HepG2 (cell line): ENCODE data around the gene GGA1. TPM values are rescaled to one million over a fixed set of nuclear protein-coding genes. Genes with fewer than 3 reads are reported as not detected.
A peak's percentile ranks its signal among the peaks of the same experiment; 100 is the strongest.

ENCODE experiments used
- ARNT2 ChIP-seq: sonication (generic); formaldehyde crosslinking; IDR thresholded peaks from 2 replicates; pipeline ENCODE4 v1.8.0; 2022; ENCODE audit warnings: mild to moderate bottlenecking, low read depth, missing genetic modification reagents, moderate library complexity
- CC2D1A ChIP-seq: sonication (generic); formaldehyde crosslinking; IDR thresholded peaks from 2 replicates; pipeline ENCODE4 v1.8.1; 2023; ENCODE audit warnings: mild to moderate bottlenecking, missing genetic modification reagents
- FOXP1 ChIP-seq, 2 experiments: fragments of 450-650 bp in 1 of 2; IDR thresholded peaks; 2 replicates each; pipeline ENCODE4 v1.6.1; 2017 to 2018; ENCODE audit warnings: antibody characterized with exemption in 1 of 2
- HOXA3 ChIP-seq: sonication (generic); formaldehyde crosslinking; IDR thresholded peaks from 2 replicates; pipeline ENCODE4 v1.5.0; 2020; ENCODE audit warnings: missing genetic modification reagents
- KDM3A ChIP-seq: IDR thresholded peaks from 2 replicates; pipeline ENCODE4 v1.6.1; 2018; ENCODE audit warnings: low read depth, missing compliant biosample characterization
- KLF12 ChIP-seq: sonication (generic); formaldehyde crosslinking; IDR thresholded peaks from 2 replicates; pipeline ENCODE4 v1.4.0; 2020; ENCODE audit warnings: missing genetic modification reagents, borderline replicate concordance
- MYC ChIP-seq: sonication (generic); formaldehyde crosslinking; IDR thresholded peaks from 2 replicates; pipeline ENCODE4 v1.9.0; 2021; ENCODE audit warnings: missing genetic modification reagents, borderline replicate concordance
- NONO ChIP-seq, 2 experiments: fragments of 450-650 bp in 1 of 2; sonication (generic) in 1 of 2; formaldehyde crosslinking in 1 of 2; IDR thresholded peaks in 1 of 2; conservative IDR thresholded peaks in 1 of 2; 2 replicates each; pipeline versions ENCODE4 v1.6.1 to v1.8.0; 2017 to 2022; ENCODE audit warnings: mild to moderate bottlenecking in 1 of 2, missing genetic modification reagents in 1 of 2, moderate library complexity in 1 of 2
- ONECUT2 ChIP-seq: sonication (generic); formaldehyde crosslinking; IDR thresholded peaks from 2 replicates; pipeline ENCODE4 v1.4.0; 2020; ENCODE audit warnings: missing genetic modification reagents
- PAX8 ChIP-seq: sonication (generic); formaldehyde crosslinking; IDR thresholded peaks from 2 replicates; pipeline ENCODE4 v1.8.0; 2022; ENCODE audit warnings: mild to moderate bottlenecking, missing genetic modification reagents, borderline replicate concordance
- SNRNP70 ChIP-seq: fragments of 200-400 bp; formaldehyde crosslinking; IDR thresholded peaks from 2 replicates; pipeline ENCODE4 v1.6.1; 2017; ENCODE audit warnings: mild to moderate bottlenecking, low read depth, low read length, moderate library complexity
- SP140L ChIP-seq: sonication (generic); formaldehyde crosslinking; IDR thresholded peaks from 2 replicates; pipeline ENCODE4 v1.4.0; 2020; ENCODE audit warnings: missing genetic modification reagents, borderline replicate concordance
- TBX3 ChIP-seq: fragments of 450-650 bp; IDR thresholded peaks from 2 replicates; pipeline ENCODE4 v1.6.1; 2017; ENCODE audit warnings: antibody characterized with exemption, mild to moderate bottlenecking, inconsistent platforms, borderline replicate concordance
- THYN1 ChIP-seq: sonication (generic); formaldehyde crosslinking; IDR thresholded peaks from 2 replicates; pipeline ENCODE4 v1.8.1; 2023; ENCODE audit warnings: low read depth, mild to moderate bottlenecking, moderate library complexity, missing genetic modification reagents, borderline replicate concordance
- TP53 ChIP-seq: sonication (generic); formaldehyde crosslinking; conservative IDR thresholded peaks from 2 replicates; pipeline ENCODE4 v1.4.0; 2020; ENCODE audit warnings: missing genetic modification reagents
- ZBTB4 ChIP-seq: sonication (generic); formaldehyde crosslinking; IDR thresholded peaks from 2 replicates; pipeline ENCODE4 v1.4.0; 2020; ENCODE audit warnings: missing genetic modification reagents, mild to moderate bottlenecking, borderline replicate concordance
- ZNF251 ChIP-seq: sonication (generic); formaldehyde crosslinking; IDR thresholded peaks from 2 replicates; pipeline ENCODE4 v1.9.0; 2021; ENCODE audit warnings: mild to moderate bottlenecking, missing genetic modification reagents
- ZNF564 ChIP-seq: sonication (generic); formaldehyde crosslinking; IDR thresholded peaks from 2 replicates; pipeline ENCODE4 v1.8.1; 2023; ENCODE audit warnings: mild to moderate bottlenecking, missing genetic modification reagents
- ZNF879 ChIP-seq: sonication (generic); formaldehyde crosslinking; IDR thresholded peaks from 2 replicates; pipeline ENCODE4 v1.8.1; 2023; ENCODE audit warnings: missing genetic modification reagents
- polyA plus RNA-seq, 8 experiments: library from polyadenylated mRNA; depleted of rRNA in 3 of 8; stranded (reverse) in 7 of 8; unstranded in 1 of 8; fragments of >200 nt; fragmentation: Illumina TruSeq in 4 of 8; extraction: Trizol in 4 of 8; gene quantifications; 2 replicates each; pipeline versions ENCODE4 v1.2.1 to v1.2.3, GENCODE V29; 2011 to 2016; ENCODE audit warnings: low read depth in 4 of 8, missing spikeins in 1 of 8, mixed read lengths in 1 of 8; ENCODE audit not compliant: insufficient read depth in 1 of 8
- total RNA-seq, 5 experiments: library from RNA; depleted of rRNA; stranded (reverse); fragments of >200 nt; fragmentation: Illumina TruSeq; extraction: Trizol; gene quantifications; 2 replicates each; pipeline ENCODE4 v1.2.3, GENCODE V29; 2016; ENCODE audit warnings: low read depth in 1 of 5
- TF ChIP-seq, protein P1 (sequence below): sonication (generic); formaldehyde crosslinking; IDR thresholded peaks from 2 replicates; pipeline ENCODE4 v1.5.0; 2020; ENCODE audit warnings: mild to moderate bottlenecking, missing genetic modification reagents, moderate library complexity
- TF ChIP-seq, protein P2 (sequence below): fragments of 450-650 bp; IDR thresholded peaks from 2 replicates; pipeline ENCODE4 v1.6.1; 2016

The GGA1 gene
- total and polyA plus RNA-seq, 2 of the 13 experiments (the other 11 are each of a cell fraction or from before 2014, with no cell fraction given), result 29.1 to 87.2 TPM

DNA sequence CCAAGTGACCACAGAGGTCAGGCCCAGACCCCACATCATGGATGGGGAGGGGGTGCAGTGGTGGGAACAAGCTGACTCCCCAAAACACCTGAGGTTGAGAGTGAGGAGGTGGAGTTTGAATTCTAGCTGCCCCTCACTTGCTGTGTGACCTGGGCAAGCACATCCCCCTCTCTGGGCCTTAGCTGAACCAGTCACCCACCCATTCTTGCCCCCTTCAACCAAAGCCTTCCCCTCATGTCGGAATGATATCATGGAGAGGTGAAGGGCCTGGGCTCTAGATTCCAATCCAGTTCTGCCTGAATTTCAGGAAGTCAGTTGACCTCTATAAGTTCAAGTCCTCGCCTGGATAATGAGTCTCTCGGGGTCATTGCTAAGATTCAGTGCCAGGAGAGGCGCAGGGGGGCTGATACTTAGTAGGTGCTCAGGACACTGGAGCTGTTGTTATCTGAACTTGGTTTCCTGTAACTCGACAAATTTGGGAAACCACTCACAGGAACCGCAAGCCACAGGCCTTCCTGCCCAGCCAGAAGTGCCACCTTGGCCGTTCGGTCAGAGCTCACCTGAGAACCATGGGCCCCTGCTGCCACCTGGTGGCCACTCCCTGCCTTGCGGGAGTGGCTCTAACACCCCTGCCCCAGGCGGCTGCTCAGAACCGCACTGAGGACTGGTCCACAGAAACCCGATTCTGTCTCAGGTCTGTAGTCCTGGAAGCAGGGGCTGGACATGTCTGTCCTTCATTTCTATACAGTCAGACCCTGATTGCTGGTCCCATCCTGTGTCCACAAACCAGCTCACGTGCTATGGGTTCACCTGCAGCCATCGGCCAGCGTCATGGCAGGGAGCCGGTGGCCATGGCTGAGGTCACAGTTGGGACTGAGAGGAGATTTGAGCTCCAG lies 41.5 kb upstream of the GGA1 start (continued):
- TF ChIP-seq PAX8 (no peak), ONECUT2 (CRISPR knock-in tag) (no peak), ZNF251 (CRISPR knock-in tag) (no peak), ZNF564 (CRISPR knock-in tag) (0 out of 2 replicates have a peak, but pooled peaks have one; percentile 48), HOXA3 (CRISPR knock-in tag) (peak; percentile 66; the same call in 1 of the 2 replicates), ZNF879 (no peak), KDM3A (peak; percentile 28; the same call in 1 of the 2 replicates), SNRNP70 (no peak), KLF12 (CRISPR knock-in tag) (no peak), THYN1 (CRISPR knock-in tag) (no peak), CC2D1A (CRISPR knock-in tag) (no peak), ARNT2 (CRISPR knock-in tag) (no peak), TP53 (no peak), SP140L (CRISPR knock-in tag) (no peak), ZBTB4 (CRISPR knock-in tag) (no peak), MYC (CRISPR knock-in tag) (peak; percentile 28; the same call in 1 of the 2 replicates), TBX3 (no peak), FOXP1 (IDR thresholded peaks at IDR 0.05) (no peak), FOXP1 (CRISPR knock-in tag; IDR thresholded peaks at IDR 0.05) (no peak), NONO (IDR thresholded peaks at IDR 0.05) (no peak), NONO (CRISPR knock-in tag; conservative IDR thresholded peaks at IDR 0.05) (peak; percentile 42; the same call in 1 of the 2 replicates)
- TF ChIP-seq, protein P1, sequence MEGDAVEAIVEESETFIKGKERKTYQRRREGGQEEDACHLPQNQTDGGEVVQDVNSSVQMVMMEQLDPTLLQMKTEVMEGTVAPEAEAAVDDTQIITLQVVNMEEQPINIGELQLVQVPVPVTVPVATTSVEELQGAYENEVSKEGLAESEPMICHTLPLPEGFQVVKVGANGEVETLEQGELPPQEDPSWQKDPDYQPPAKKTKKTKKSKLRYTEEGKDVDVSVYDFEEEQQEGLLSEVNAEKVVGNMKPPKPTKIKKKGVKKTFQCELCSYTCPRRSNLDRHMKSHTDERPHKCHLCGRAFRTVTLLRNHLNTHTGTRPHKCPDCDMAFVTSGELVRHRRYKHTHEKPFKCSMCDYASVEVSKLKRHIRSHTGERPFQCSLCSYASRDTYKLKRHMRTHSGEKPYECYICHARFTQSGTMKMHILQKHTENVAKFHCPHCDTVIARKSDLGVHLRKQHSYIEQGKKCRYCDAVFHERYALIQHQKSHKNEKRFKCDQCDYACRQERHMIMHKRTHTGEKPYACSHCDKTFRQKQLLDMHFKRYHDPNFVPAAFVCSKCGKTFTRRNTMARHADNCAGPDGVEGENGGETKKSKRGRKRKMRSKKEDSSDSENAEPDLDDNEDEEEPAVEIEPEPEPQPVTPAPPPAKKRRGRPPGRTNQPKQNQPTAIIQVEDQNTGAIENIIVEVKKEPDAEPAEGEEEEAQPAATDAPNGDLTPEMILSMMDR (CRISPR knock-in tag), result peak; percentile 96
- TF ChIP-seq, protein P2, sequence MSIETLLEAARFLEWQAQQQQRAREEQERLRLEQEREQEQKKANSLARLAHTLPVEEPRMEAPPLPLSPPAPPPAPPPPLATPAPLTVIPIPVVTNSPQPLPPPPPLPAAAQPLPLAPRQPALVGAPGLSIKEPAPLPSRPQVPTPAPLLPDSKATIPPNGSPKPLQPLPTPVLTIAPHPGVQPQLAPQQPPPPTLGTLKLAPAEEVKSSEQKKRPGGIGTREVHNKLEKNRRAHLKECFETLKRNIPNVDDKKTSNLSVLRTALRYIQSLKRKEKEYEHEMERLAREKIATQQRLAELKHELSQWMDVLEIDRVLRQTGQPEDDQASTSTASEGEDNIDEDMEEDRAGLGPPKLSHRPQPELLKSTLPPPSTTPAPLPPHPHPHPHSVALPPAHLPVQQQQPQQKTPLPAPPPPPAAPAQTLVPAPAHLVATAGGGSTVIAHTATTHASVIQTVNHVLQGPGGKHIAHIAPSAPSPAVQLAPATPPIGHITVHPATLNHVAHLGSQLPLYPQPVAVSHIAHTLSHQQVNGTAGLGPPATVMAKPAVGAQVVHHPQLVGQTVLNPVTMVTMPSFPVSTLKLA, result no peak
